HCT116 (cell line): Measurements from ENCODE around the gene SHC2. TPM values are rescaled to one million over a fixed set of nuclear protein-coding genes. Genes with fewer than 3 reads are reported as not detected.

Source experiments
- ATAC-seq: fragments of 200-7000 bp; cut with Tn5 transposase; 2 replicates; pipeline ENCODE4 v1.9.1; 2020; ENCODE audit warnings: mild to moderate bottlenecking, moderate library complexity
- BruUV-seq: library from RNA; stranded (reverse); fragments of 400-500 nt; replicated peaks from 2 replicates; lab custom pipeline; 2021; lab: Mats Ljungman, UMichigan
- CTCF ChIA-PET: fragments of 300-600 bp; sonication (Branson Sonifier 250); formaldehyde crosslinking; loops from one replicate; lab custom pipeline; 2021; ENCODE audit warnings: antibody characterized with exemption; lab: Charles Lee
- POLR2A ChIA-PET: fragments of 300-600, 350-600 bp; sonication (Branson Sonifier 250); formaldehyde crosslinking; loops from one replicate; lab custom pipeline; 2021; ENCODE audit warnings: antibody characterized with exemption; lab: Charles Lee
- RAD21 ChIA-PET, 2 experiments: fragments of 300-600 bp; sonication (Branson Sonifier 250); formaldehyde crosslinking; loops; one replicate each; lab custom pipeline; 2023; ENCODE audit warnings: low total read pairs in 2 of 2; ENCODE audit not compliant: uncharacterized antibody in 2 of 2, unreplicated experiment in 2 of 2, low non-redundant PET in 1 of 2; lab: Charles Lee
- DNase-seq: peaks from one replicate; pipeline ENCODE4 v3.0.0-alpha.2; 2010; ENCODE audit warnings: low read depth, low spot score
- H2AFZ ChIP-seq: fragments of 200-600 bp; shearing (Covaris generic), sonication (generic); 2 replicates; pipeline ENCODE4 v1.6.1; 2017; ENCODE audit warnings: low read depth, mixed run types, mixed read lengths, antibody characterized with exemption, low read length; ENCODE audit not compliant: poor library complexity, severe bottlenecking
- H3K27ac ChIP-seq: 2 replicates; pipeline ENCODE4 v1.5.1; 2012; ENCODE audit warnings: low read depth, low read length
- H3K27me3 ChIP-seq: fragments of 200-600 bp; sonication (generic); 2 replicates; pipeline ENCODE4 v1.6.1; 2016; ENCODE audit warnings: mixed run types, low read length, mixed read lengths; ENCODE audit not compliant: insufficient read depth
- H3K36me3 ChIP-seq, 2 experiments: fragments of 200-500 bp in 1 of 2; fragments of 200-600 bp in 1 of 2; sonication (Bioruptor generic) in 1 of 2; sonication (generic) in 1 of 2; 2 replicates each; pipeline versions ENCODE4 v1.5.1 to v1.6.1; 2014 to 2016; ENCODE audit warnings: low read length in 2 of 2, inconsistent platforms in 1 of 2, mixed read lengths in 1 of 2, mixed run types in 1 of 2; ENCODE audit not compliant: insufficient read depth in 2 of 2, control insufficient read depth in 1 of 2
- H3K4me1 ChIP-seq, 2 experiments: fragments of 200-600 bp in 1 of 2; sonication (generic) in 1 of 2; 2 replicates each; pipeline versions ENCODE4 v1.5.1 to v1.6.1; 2012 to 2017; ENCODE audit warnings: low read length in 2 of 2, inconsistent platforms in 1 of 2, mild to moderate bottlenecking in 1 of 2, mixed read lengths in 1 of 2, mixed run types in 1 of 2, moderate library complexity in 1 of 2; ENCODE audit not compliant: insufficient read depth in 2 of 2, control insufficient read depth in 1 of 2
- H3K4me2 ChIP-seq: fragments of 200-600 bp; sonication (generic); 2 replicates; pipeline ENCODE4 v1.6.1; 2017; ENCODE audit warnings: mixed run types, low read length, mixed read lengths
- H3K4me3 ChIP-seq, 2 experiments: fragments of 200-600 bp in 1 of 2; sonication (generic) in 1 of 2; replicated peaks in 1 of 2; 2 replicates each; pipeline ENCODE4 v1.5.1; 2011 to 2016; ENCODE audit warnings: low read length in 2 of 2, control low read depth in 1 of 2, low read depth in 1 of 2, mild to moderate bottlenecking in 1 of 2, mixed read lengths in 1 of 2, mixed run types in 1 of 2
- H3K79me2 ChIP-seq: fragments of 200-600 bp; sonication (generic); 2 replicates; pipeline ENCODE4 v1.6.1; 2017; ENCODE audit warnings: mild to moderate bottlenecking, mixed run types, low read length, moderate library complexity, mixed read lengths; ENCODE audit not compliant: insufficient read depth
- H3K9ac ChIP-seq: fragments of 200-600 bp; sonication (generic); 2 replicates; pipeline ENCODE4 v1.6.1; 2016; ENCODE audit warnings: low read length, mixed read lengths
- H3K9me2 ChIP-seq: fragments of 200-600 bp; sonication (generic), shearing (Covaris generic); 2 replicates; pipeline ENCODE4 v1.6.1; 2017; ENCODE audit warnings: mixed run types, mild to moderate bottlenecking, moderate library complexity; ENCODE audit not compliant: insufficient read depth
- H3K9me3 ChIP-seq, 2 experiments: fragments of 200-500 bp in 1 of 2; fragments of 200-600 bp in 1 of 2; sonication (Bioruptor generic) in 1 of 2; sonication (generic) in 1 of 2; 2 replicates each; pipeline ENCODE4 v1.6.1; 2014 to 2017; ENCODE audit warnings: low read length in 2 of 2, mixed read lengths in 2 of 2, inconsistent platforms in 1 of 2, low read depth in 1 of 2, mild to moderate bottlenecking in 1 of 2, mixed run types in 1 of 2, moderate library complexity in 1 of 2; ENCODE audit not compliant: control insufficient read depth in 1 of 2, insufficient read depth in 1 of 2
- H4K20me1 ChIP-seq: fragments of 200-600 bp; sonication (generic), shearing (Covaris generic); 2 replicates; pipeline ENCODE4 v1.6.1; 2017; ENCODE audit warnings: mixed run types, mild to moderate bottlenecking, moderate library complexity; ENCODE audit not compliant: insufficient read depth
- EGR1 ChIP-seq: IDR thresholded peaks from 2 replicates; pipeline ENCODE4 v1.6.1; 2012; ENCODE audit warnings: low read depth
- ELF1 ChIP-seq: IDR thresholded peaks from 2 replicates; pipeline ENCODE4 v1.6.1; 2012; ENCODE audit warnings: low read depth, borderline replicate concordance
- EZH2phosphoT487 ChIP-seq: fragments of 200-600 bp; IDR thresholded peaks from 2 replicates; pipeline ENCODE4 v1.6.1; 2018; ENCODE audit warnings: antibody characterized with exemption, borderline replicate concordance
- JUND ChIP-seq: IDR thresholded peaks from 2 replicates; pipeline ENCODE4 v1.6.1; 2012
- POLR2AphosphoS5 ChIP-seq: IDR thresholded peaks from 2 replicates; pipeline ENCODE4 v1.6.1; 2011; ENCODE audit warnings: mild to moderate bottlenecking, low read depth, low read length, moderate library complexity
- RAD21 ChIP-seq: IDR thresholded peaks from 2 replicates; pipeline ENCODE4 v1.6.1; 2012; ENCODE audit warnings: low read depth, mild to moderate bottlenecking
- SP1 ChIP-seq: IDR thresholded peaks from 2 replicates; pipeline ENCODE4 v1.6.1; 2012; ENCODE audit warnings: low read depth
- YY1 ChIP-seq: IDR thresholded peaks from 2 replicates; pipeline ENCODE4 v1.6.1; 2011; ENCODE audit warnings: low read length, low read depth, moderate library complexity, mild to moderate bottlenecking; ENCODE audit not compliant: insufficient replicate concordance; ENCODE audit errors: extremely low read depth
- ZFX ChIP-seq: fragments of 450-650 bp; IDR thresholded peaks from 2 replicates; pipeline ENCODE4 v1.6.1; 2017
- ZNF274 ChIP-seq: fragments of 200-500 bp; sonication (Bioruptor generic); IDR thresholded peaks from 2 replicates; pipeline ENCODE4 v1.6.1; 2014; ENCODE audit warnings: mild to moderate bottlenecking, low read depth, low read length, inconsistent platforms
- intact Hi-C: fragments of 100-400 bp; cut with micrococcal nuclease; formaldehyde crosslinking; loops from 2 replicates; pipeline ENCODE4 v1.10.0; 2022
- total RNA-seq: library from RNA; stranded (reverse); gene quantifications from one replicate; pipeline ENCODE4 v1.2.1, GENCODE V29; 2021; ENCODE audit not compliant: unreplicated experiment
- TF ChIP-seq, protein P1 (sequence below): IDR thresholded peaks from 2 replicates; pipeline ENCODE4 v1.6.1; 2012; ENCODE audit warnings: low read depth

The SHC2 gene
- total RNA-seq, 1 experiment from 2014 or later: 2.5 TPM

DNA sequence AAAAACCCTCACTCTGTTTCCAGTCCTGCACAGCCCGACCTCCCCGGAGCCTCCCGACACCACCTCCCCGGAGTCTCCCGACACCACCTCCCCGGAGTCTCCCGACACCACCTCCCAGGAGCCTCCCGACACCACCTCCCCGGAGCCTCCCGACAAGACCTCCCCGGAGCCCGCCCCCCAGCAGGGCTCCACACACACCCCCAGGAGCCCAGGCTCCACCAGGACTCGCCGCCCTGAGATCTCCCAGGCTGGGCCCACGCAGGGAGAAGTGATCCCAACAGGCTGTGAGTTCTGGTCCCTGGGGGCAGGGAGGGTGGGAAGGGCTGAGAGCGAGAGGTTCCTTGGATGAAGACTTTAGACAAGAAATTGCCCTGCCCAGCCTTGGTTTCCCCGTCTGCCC is 40.8 kb upstream of the SHC2 start (continued):
- TF ChIP-seq SP1 (no peak), ELF1 (no peak), POLR2AphosphoS5 (no peak), ZFX (no peak), EGR1 (no peak), JUND (no peak)
- TF ChIP-seq, all 23 proteins: peak for 0

DNA sequence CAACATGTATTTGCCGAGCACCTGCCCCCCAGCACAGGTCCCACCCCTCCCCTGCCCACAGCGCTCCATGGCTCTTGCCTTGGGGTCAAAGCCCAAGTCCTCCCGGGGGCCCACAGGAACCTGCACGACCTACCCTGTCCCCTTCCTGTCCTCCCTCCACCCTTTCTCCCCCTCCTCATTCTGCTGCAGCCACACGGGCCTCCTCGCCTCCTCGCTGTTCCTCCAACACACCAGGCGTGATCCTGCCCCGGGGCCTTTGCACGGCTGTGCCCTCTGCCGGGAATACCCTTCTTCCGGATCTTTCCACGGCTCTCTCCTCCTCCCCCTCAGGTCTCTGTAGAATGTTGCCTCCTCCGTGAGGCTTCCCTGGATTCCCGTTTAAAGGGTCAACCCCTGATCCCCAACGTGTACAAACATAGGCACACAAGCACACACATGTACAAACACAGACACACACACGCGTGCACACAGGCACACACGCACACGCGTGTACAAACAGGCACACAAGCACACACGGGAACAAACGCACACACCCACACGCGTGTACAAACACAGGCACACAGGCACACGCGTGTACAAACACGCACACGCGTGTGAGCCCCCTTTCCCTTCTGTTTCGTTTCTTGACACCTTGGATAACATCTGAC is 38.3 kb upstream of the SHC2 start:
- CTCF ChIA-PET: no interaction called here
- TF ChIP-seq RAD21 (no peak), YY1 (no peak), EZH2phosphoT487 (no peak), ZNF274 (no peak), EGR1 (no peak), ZFX (no peak)
- TF ChIP-seq, protein P1, sequence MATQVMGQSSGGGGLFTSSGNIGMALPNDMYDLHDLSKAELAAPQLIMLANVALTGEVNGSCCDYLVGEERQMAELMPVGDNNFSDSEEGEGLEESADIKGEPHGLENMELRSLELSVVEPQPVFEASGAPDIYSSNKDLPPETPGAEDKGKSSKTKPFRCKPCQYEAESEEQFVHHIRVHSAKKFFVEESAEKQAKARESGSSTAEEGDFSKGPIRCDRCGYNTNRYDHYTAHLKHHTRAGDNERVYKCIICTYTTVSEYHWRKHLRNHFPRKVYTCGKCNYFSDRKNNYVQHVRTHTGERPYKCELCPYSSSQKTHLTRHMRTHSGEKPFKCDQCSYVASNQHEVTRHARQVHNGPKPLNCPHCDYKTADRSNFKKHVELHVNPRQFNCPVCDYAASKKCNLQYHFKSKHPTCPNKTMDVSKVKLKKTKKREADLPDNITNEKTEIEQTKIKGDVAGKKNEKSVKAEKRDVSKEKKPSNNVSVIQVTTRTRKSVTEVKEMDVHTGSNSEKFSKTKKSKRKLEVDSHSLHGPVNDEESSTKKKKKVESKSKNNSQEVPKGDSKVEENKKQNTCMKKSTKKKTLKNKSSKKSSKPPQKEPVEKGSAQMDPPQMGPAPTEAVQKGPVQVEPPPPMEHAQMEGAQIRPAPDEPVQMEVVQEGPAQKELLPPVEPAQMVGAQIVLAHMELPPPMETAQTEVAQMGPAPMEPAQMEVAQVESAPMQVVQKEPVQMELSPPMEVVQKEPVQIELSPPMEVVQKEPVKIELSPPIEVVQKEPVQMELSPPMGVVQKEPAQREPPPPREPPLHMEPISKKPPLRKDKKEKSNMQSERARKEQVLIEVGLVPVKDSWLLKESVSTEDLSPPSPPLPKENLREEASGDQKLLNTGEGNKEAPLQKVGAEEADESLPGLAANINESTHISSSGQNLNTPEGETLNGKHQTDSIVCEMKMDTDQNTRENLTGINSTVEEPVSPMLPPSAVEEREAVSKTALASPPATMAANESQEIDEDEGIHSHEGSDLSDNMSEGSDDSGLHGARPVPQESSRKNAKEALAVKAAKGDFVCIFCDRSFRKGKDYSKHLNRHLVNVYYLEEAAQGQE: no peak
- Histone ChIP-seq H3K9ac (no peak overlapping the region), H3K36me3 (no peaks in the 10 kb centered on the region), H4K20me1 (no peaks in the 10 kb centered on the region), H3K27ac (no peak overlapping the region), H3K4me1 (peaks cover 2 to 10% of the 10 kb centered on the region in 2 experiments; a peak in 3 of 4 replicates), H3K79me2 (no peaks in the 10 kb centered on the region), H3K9me2 (no peaks in the 10 kb centered on the region), H3K9me3 (no peaks in the 10 kb centered on the region), H2AFZ (no peak overlapping the region), H3K4me3 (no peak overlapping the region), H3K4me2 (no peak overlapping the region), H3K27me3 (no peaks in the 10 kb centered on the region)
- intact Hi-C loops: no loop called here
- DNase-seq (no peak), ATAC-seq (no peak)
- BruUV-seq: no TSS peak
- RAD21 ChIA-PET: no interaction called here
- POLR2A ChIA-PET: no interaction called here
